Sigmoid colon (tissue), 7 donors: Measurements from ENCODE around the gene NFATC2IP. TPM values are rescaled to one million over a fixed set of nuclear protein-coding genes. Genes with fewer than 3 reads are reported as not detected.

Experiments used
- DNase-seq: peaks from one replicate; pipeline ENCODE4 v3.0.0-alpha.2; 2019
- H3K27ac ChIP-seq, 4 donors: fragments of 200-600 bp; sonication (generic); one replicate each; pipeline ENCODE4 v1.5.1; 2016 to 2019; ENCODE audit warnings: mild to moderate bottlenecking in 1 of 4
- H3K27me3 ChIP-seq, 3 donors: fragments of 200-600 bp; sonication (generic); one replicate each; pipeline ENCODE4 v1.5.1; 2019; ENCODE audit warnings: mild to moderate bottlenecking in 1 of 3
- H3K36me3 ChIP-seq, 4 donors: fragments of 200-600 bp; sonication (generic); one replicate each; pipeline ENCODE4 v1.5.1; 2016 to 2019
- H3K4me1 ChIP-seq, 4 donors: fragments of 200-600 bp; sonication (generic); one replicate each; pipeline ENCODE4 v1.5.1; 2017 to 2019
- H3K4me3 ChIP-seq, 4 donors: fragments of 200-600 bp; sonication (generic); one replicate each; pipeline ENCODE4 v1.5.1; 2017 to 2019; ENCODE audit warnings: mild to moderate bottlenecking in 2 of 4, moderate library complexity in 1 of 4
- H3K9me3 ChIP-seq, 4 donors: fragments of 200-600 bp in 3 of 4; sonication (generic) in 3 of 4; one replicate each; pipeline versions ENCODE4 v1.5.1 to v1.6.1; 2013 to 2019
- CTCF ChIP-seq, 4 experiments: fragments of 450-650 bp in 3 of 4; fragments of 200-600 bp in 1 of 4; IDR thresholded peaks; one replicate each; pipeline ENCODE4 v1.5.1; 2016 to 2019; ENCODE audit warnings: antibody characterized with exemption in 4 of 4, mild to moderate bottlenecking in 3 of 4, moderate library complexity in 2 of 4
- EP300 ChIP-seq, 4 donors: sonication (generic); formaldehyde crosslinking; IDR thresholded peaks; one replicate each; pipeline ENCODE4 v1.6.1; 2017; ENCODE audit warnings: antibody characterized with exemption in 4 of 4
- POLR2A ChIP-seq, 2 donors: fragments of 450-650 bp; IDR thresholded peaks; one replicate each; pipeline ENCODE4 v1.6.1; 2016; ENCODE audit warnings: antibody characterized with exemption in 2 of 2, mild to moderate bottlenecking in 2 of 2, moderate library complexity in 2 of 2
- POLR2AphosphoS5 ChIP-seq, 4 donors: sonication (generic); formaldehyde crosslinking; IDR thresholded peaks; one replicate each; pipeline ENCODE4 v1.6.1; 2017; ENCODE audit warnings: antibody characterized with exemption in 4 of 4
- WGBS, 2 donors: extraction: QIAGEN DNeasy Blood & Tissue Kit; methylation state at CpG; one replicate each; pipeline ENCODE4 v1.1.7; 2013; 5-methylcytosine and 5-hydroxymethylcytosine counted together
- intact Hi-C: fragments of 100-400 bp; cut with DNase I; formaldehyde crosslinking; loops from one replicate; pipeline ENCODE4 v1.15.1; 2023
- polyA plus RNA-seq, 3 donors: library from polyadenylated mRNA; stranded (reverse); fragments of 200-250 nt; gene quantifications; one replicate each; pipeline ENCODE4 v1.2.3, GENCODE V29; 2013
- total RNA-seq, 4 donors: library from RNA; depleted of rRNA; stranded (reverse); fragments of >200 nt; gene quantifications; one replicate each; pipeline ENCODE4 v1.1.0, GENCODE V29; 2016
- donor health status: healthy with polysubstance abuse.
- donor health status: Bipolar disorder and iron deficiency.
- donor health status: healthy.

The NFATC2IP gene
- total and polyA plus RNA-seq, 7 donors = 12.6 to 42.5 (median 20.8) TPM

GRCh38 chr16:29011112-29011511 lies 60.4 kb downstream of the NFATC2IP start:
- Histone ChIP-seq H3K4me3 (no peak overlapping the region), H3K27ac (no peak overlapping the region), H3K9me3 (no peaks in the 10 kb centered on the region), H3K27me3 (no peaks in the 10 kb centered on the region), H3K4me1 (no peaks in the 10 kb centered on the region), H3K36me3 (no peaks in the 10 kb centered on the region)
- DNase-seq = no peak
- TF ChIP-seq POLR2AphosphoS5 (IDR thresholded peaks at IDR 0.05) (no peak), POLR2A (IDR thresholded peaks at IDR 0.05) (no peak), CTCF (IDR thresholded peaks at IDR 0.05) (no peak), EP300 (IDR thresholded peaks at IDR 0.05) (no peak)
- 65 to 81% methylated on average over 8 of the region's 8 CpGs for WGBS, 2 donors
- intact Hi-C loops = no loop called here

GRCh38 chr16:29011851-29012250 lies 61.1 kb downstream of the NFATC2IP start:
- TF ChIP-seq POLR2AphosphoS5 (IDR thresholded peaks at IDR 0.05) (no peak), CTCF (IDR thresholded peaks at IDR 0.05) (no peak), POLR2A (IDR thresholded peaks at IDR 0.05) (no peak), EP300 (IDR thresholded peaks at IDR 0.05) (no peak)
- Histone ChIP-seq H3K27ac (no peak overlapping the region), H3K36me3 (no peaks in the 10 kb centered on the region), H3K9me3 (no peaks in the 10 kb centered on the region), H3K27me3 (no peaks in the 10 kb centered on the region), H3K4me3 (no peak overlapping the region), H3K4me1 (no peaks in the 10 kb centered on the region)
- intact Hi-C loops = no loop called here
- 90 to 94% methylated on average over 4 of the region's 4 CpGs for WGBS, 2 donors
- no peak for DNase-seq

- H3K27me3 ChIP-seq = no peaks in the 10 kb centered on the region
- 66 to 83% methylated on average over 9 of the region's 9 CpGs for WGBS, 2 donors
- no peaks in the 10 kb centered on the region for H3K4me1 ChIP-seq
- no peaks in the 10 kb centered on the region for H3K9me3 ChIP-seq
- intact Hi-C loops = no loop called here
- DNase-seq = no peak
- no peak overlapping the region for H3K27ac ChIP-seq
- H3K4me3 ChIP-seq = no peak overlapping the region
- TF ChIP-seq EP300 (IDR thresholded peaks at IDR 0.05) (no peak), POLR2AphosphoS5 (IDR thresholded peaks at IDR 0.05) (no peak)
- no peaks in the 10 kb centered on the region for H3K36me3 ChIP-seq
Measured at GRCh38 chr16:29012913-29013553, 62.3 kb downstream of the NFATC2IP start.

GRCh38 chr16:29014561-29015069 lies 63.9 kb downstream of the NFATC2IP start:
- WGBS, 2 donors = 26 to 82% methylated on average over 3 of the region's 3 CpGs
- H3K4me3 ChIP-seq = no peak overlapping the region
- no peaks in the 10 kb centered on the region for H3K36me3 ChIP-seq
- no peaks in the 10 kb centered on the region for H3K27me3 ChIP-seq
- TF ChIP-seq POLR2A (IDR thresholded peaks at IDR 0.05) (no peak), POLR2AphosphoS5 (IDR thresholded peaks at IDR 0.05) (no peak), CTCF (IDR thresholded peaks at IDR 0.05) (no peak), EP300 (IDR thresholded peaks at IDR 0.05) (no peak)
- no peaks in the 10 kb centered on the region for H3K9me3 ChIP-seq
- intact Hi-C loops = no loop called here
- H3K27ac ChIP-seq = no peak overlapping the region
- H3K4me1 ChIP-seq = no peaks in the 10 kb centered on the region
- DNase-seq = no peak

Other genes with a start within 250 kb of the NFATC2IP start
- gene EIF3C, start 239.5 kb upstream of the NFATC2IP start, total RNA-seq = 100 to 1,000 TPM in 3 of 4 donors, 10 to 100 TPM in 1; 67.4 to 249 (median 134) TPM
- gene EIF3C, start 239.5 kb upstream of the NFATC2IP start, polyA plus RNA-seq = 100 to 1,000 TPM; 220 to 455 (median 265) TPM
- 1 to 10 TPM in 2 of 4 donors, under 1 TPM in 1, not detected in 1; 0.49 to 7.5 (median 1.8) TPM for gene NPIPB9, start 199.2 kb upstream of the NFATC2IP start, total RNA-seq
- gene NPIPB9, start 199.2 kb upstream of the NFATC2IP start, polyA plus RNA-seq = under 1 TPM in 1 of 3 donors, not detected in 2; 0.87 TPM
- gene ATXN2L, start 127.9 kb upstream of the NFATC2IP start, total RNA-seq = 10 to 100 TPM; 40.2 to 75.1 (median 52.2) TPM
- gene ATXN2L, start 127.9 kb upstream of the NFATC2IP start, polyA plus RNA-seq = 10 to 100 TPM; 25.9 to 89.9 (median 30.0) TPM
- gene TUFM, start 104.6 kb upstream of the NFATC2IP start, total RNA-seq = 100 to 1,000 TPM in 1 of 4 donors, 10 to 100 TPM in 3; 75.3 to 115 (median 89.8) TPM
- 100 to 1,000 TPM; 102 to 289 (median 151) TPM for gene TUFM, start 104.6 kb upstream of the NFATC2IP start, polyA plus RNA-seq
- 10 to 100 TPM; 23.5 to 50.4 (median 24.7) TPM for gene SH2B1, start 87.1 kb upstream of the NFATC2IP start, total RNA-seq
- 10 to 100 TPM; 29.1 to 51.4 (median 36.0) TPM for gene SH2B1, start 87.1 kb upstream of the NFATC2IP start, polyA plus RNA-seq
- gene ATP2A1, start 72.4 kb upstream of the NFATC2IP start, total RNA-seq = under 1 TPM in 2 of 4 donors, not detected in 2; 0.36 to 0.49 TPM
- 1 to 10 TPM in 2 of 3 donors, not detected in 1; 1.2 to 1.6 TPM for gene ATP2A1, start 72.4 kb upstream of the NFATC2IP start, polyA plus RNA-seq
- 10 to 100 TPM in 3 of 4 donors, 1 to 10 TPM in 1; 9.9 to 43.2 (median 15.0) TPM for gene RABEP2, start 25.7 kb upstream of the NFATC2IP start, total RNA-seq
- 10 to 100 TPM; 30.0 to 48.7 (median 35.4) TPM for gene RABEP2, start 25.7 kb upstream of the NFATC2IP start, polyA plus RNA-seq
- not detected for gene CD19, start 19.0 kb upstream of the NFATC2IP start, total RNA-seq
- gene CD19, start 19.0 kb upstream of the NFATC2IP start, polyA plus RNA-seq = 10 to 100 TPM in 1 of 3 donors, 1 to 10 TPM in 1, not detected in 1; 1.4 to 45.9 TPM
- gene SPNS1, start 23.8 kb downstream of the NFATC2IP start, total RNA-seq = 10 to 100 TPM; 14.3 to 30.5 (median 14.7) TPM
- gene SPNS1, start 23.8 kb downstream of the NFATC2IP start, polyA plus RNA-seq = 10 to 100 TPM in 2 of 3 donors, 1 to 10 TPM in 1; 6.6 to 40.2 (median 14.1) TPM
- 10 to 100 TPM in 2 of 4 donors, 1 to 10 TPM in 2; 6.6 to 19.1 (median 9.3) TPM for gene LAT, start 34.1 kb downstream of the NFATC2IP start, total RNA-seq
- 10 to 100 TPM in 1 of 3 donors, 1 to 10 TPM in 2; 1.4 to 26.2 (median 2.4) TPM for gene LAT, start 34.1 kb downstream of the NFATC2IP start, polyA plus RNA-seq